ENCODE results near the gene ZFHX2.

ZFHX2 gene

GRCh38 chr14:23524954-23525353 lies 26.6 kb downstream of the ZFHX2 start:
- ATAC-seq (no peak), DNase-seq (no peak)
- Mint-ChIP-seq H3K27ac (no peak overlapping the region), H3K4me1 (no peaks in the 10 kb centered on the region), H3K27me3 (no peaks in the 10 kb centered on the region), H3K9me3 (no peaks in the 10 kb centered on the region), H3K4me3 (no peak overlapping the region)

- Mint-ChIP-seq H3K27ac (no peak overlapping the region), H3K4me1 (no peaks in the 10 kb centered on the region), H3K4me3 (no peak overlapping the region), H3K27me3 (no peaks in the 10 kb centered on the region), H3K9me3 (no peaks in the 10 kb centered on the region)
- DNase-seq (no peak), ATAC-seq (no peak)
Measured at GRCh38 chr14:23523229-23524016, 28.1 kb downstream of the ZFHX2 start.

- peak overlapping the region in 1 of 2 donors; percentile 75 for H3K27ac Mint-ChIP-seq
Measured at GRCh38 chr14:23522643-23523198, 28.8 kb downstream of the ZFHX2 start.

GRCh38 chr14:23521785-23522640 lies 29.6 kb downstream of the ZFHX2 start:
- DNase-seq (no peak), ATAC-seq (no peak)
- H3K4me3 Mint-ChIP-seq: no peak overlapping the region
- H3K27me3 Mint-ChIP-seq: no peaks in the 10 kb centered on the region
- H3K27ac Mint-ChIP-seq: peak overlapping the region in 1 of 2 donors; percentile 69
- H3K4me1 Mint-ChIP-seq: no peaks in the 10 kb centered on the region
- H3K9me3 Mint-ChIP-seq: no peaks in the 10 kb centered on the region

More at GRCh38 chr14:23522643-23523198, 28.8 kb downstream of the ZFHX2 start:
- Mint-ChIP-seq H3K27me3 (no peaks in the 10 kb centered on the region), H3K9me3 (no peaks in the 10 kb centered on the region), H3K4me1 (no peaks in the 10 kb centered on the region), H3K4me3 (no peak overlapping the region)
- ATAC-seq (no peak), DNase-seq (no peak)

GRCh38 chr14:23520899-23521533 lies 30.5 kb downstream of the ZFHX2 start:
- Mint-ChIP-seq H3K27me3 (no peaks in the 10 kb centered on the region), H3K4me3 (no peak overlapping the region), H3K9me3 (no peaks in the 10 kb centered on the region), H3K27ac (peak overlapping the region in 1 of 2 donors; percentile 89), H3K4me1 (no peaks in the 10 kb centered on the region)
- ATAC-seq (no peak), DNase-seq (no peak)

- no peaks in the 10 kb centered on the region for H3K4me1 Mint-ChIP-seq
- H3K27me3 Mint-ChIP-seq: no peaks in the 10 kb centered on the region
- H3K4me3 Mint-ChIP-seq: no peak overlapping the region
- H3K9me3 Mint-ChIP-seq: no peaks in the 10 kb centered on the region
- ATAC-seq: no peak
- DNase-seq: no peak
- no peak overlapping the region for H3K27ac Mint-ChIP-seq
Measured at GRCh38 chr14:23518709-23519108, 32.9 kb downstream of the ZFHX2 start.

- Mint-ChIP-seq H3K4me3 (no peak overlapping the region), H3K4me1 (no peaks in the 10 kb centered on the region), H3K27me3 (no peaks in the 10 kb centered on the region), H3K27ac (no peak overlapping the region), H3K9me3 (no peaks in the 10 kb centered on the region)
- DNase-seq (no peak), ATAC-seq (no peak)
Measured at GRCh38 chr14:23517650-23518326, 33.8 kb downstream of the ZFHX2 start.

- no peaks in the 10 kb centered on the region for H3K9me3 Mint-ChIP-seq
- ATAC-seq: no peak
- no peak overlapping the region for H3K4me3 Mint-ChIP-seq
- no peaks in the 10 kb centered on the region for H3K27me3 Mint-ChIP-seq
- peaks cover 9% of the 10 kb centered on the region for H3K4me1 Mint-ChIP-seq
- no peak for DNase-seq
- no peak overlapping the region for H3K27ac Mint-ChIP-seq
Measured at GRCh38 chr14:23514644-23514957, 37.0 kb downstream of the ZFHX2 start.

- peaks cover 9% of the 10 kb centered on the region for H3K4me1 Mint-ChIP-seq
- no peaks in the 10 kb centered on the region for H3K9me3 Mint-ChIP-seq
- DNase-seq (no peak), ATAC-seq (no peak)
- no peaks in the 10 kb centered on the region for H3K27me3 Mint-ChIP-seq
- no peak overlapping the region for H3K4me3 Mint-ChIP-seq
- H3K27ac Mint-ChIP-seq: no peak overlapping the region
Measured at GRCh38 chr14:23513818-23514643, 37.5 kb downstream of the ZFHX2 start.

GRCh38 chr14:23513005-23513817 lies 38.4 kb downstream of the ZFHX2 start:
- no peaks in the 10 kb centered on the region for H3K27me3 Mint-ChIP-seq
- H3K4me3 Mint-ChIP-seq: peak overlapping the region in 1 of 2 donors; percentile 36
- no peak for DNase-seq
- no peak for ATAC-seq
- no peak overlapping the region for H3K27ac Mint-ChIP-seq
- peaks cover 9% of the 10 kb centered on the region for H3K4me1 Mint-ChIP-seq
- no peaks in the 10 kb centered on the region for H3K9me3 Mint-ChIP-seq

- H3K27ac Mint-ChIP-seq: peak overlapping the region in 1 of 2 donors; percentile 92
- peak in 1 of 2 donors; percentile 10 for DNase-seq
- H3K4me3 Mint-ChIP-seq: peak overlapping the region; percentile 73 to 75
Measured at GRCh38 chr14:23512156-23512555, 39.4 kb downstream of the ZFHX2 start.

GRCh38 chr14:23494223-23494622 lies 57.3 kb downstream of the ZFHX2 start:
- no peaks in the 10 kb centered on the region for H3K9me3 Mint-ChIP-seq
- no peaks in the 10 kb centered on the region for H3K27me3 Mint-ChIP-seq
- H3K4me1 Mint-ChIP-seq: no peaks in the 10 kb centered on the region
- no peak overlapping the region for H3K4me3 Mint-ChIP-seq
- DNase-seq: no peak
- no peak for ATAC-seq
- H3K27ac Mint-ChIP-seq: peak overlapping the region in 1 of 2 donors; percentile 37

More at GRCh38 chr14:23512156-23512555, 39.4 kb downstream of the ZFHX2 start:
- H3K27me3 Mint-ChIP-seq: no peaks in the 10 kb centered on the region
- peak; percentile 55 for ATAC-seq
- peaks cover 9% of the 10 kb centered on the region for H3K4me1 Mint-ChIP-seq
- no peaks in the 10 kb centered on the region for H3K9me3 Mint-ChIP-seq

GRCh38 chr14:23492618-23493272 lies 58.8 kb downstream of the ZFHX2 start:
- Mint-ChIP-seq H3K27me3 (no peaks in the 10 kb centered on the region), H3K9me3 (no peaks in the 10 kb centered on the region), H3K4me3 (no peak overlapping the region), H3K4me1 (no peaks in the 10 kb centered on the region), H3K27ac (peak overlapping the region in 1 of 2 donors; percentile 13)
- no peak for DNase-seq
- no peak for ATAC-seq

Measured in stimulated activated naive CD8-positive, alpha-beta T cell treated with anti-CD3 and anti-CD28 coated beads, Interleukin-15, amount 100 ng/mL, for 72 hours (primary cell).